Activated CD4-positive, CD25-positive, alpha-beta regulatory T cell (primary cell): ENCODE data around the gene SLC39A12.
"Not testable (repeated sequence)": the region's sequence is repeated elsewhere in the genome, so short reads cannot be mapped to it uniquely, and the experiment has no call there.

ENCODE experiments used
- DNase-seq, 4 experiments: peaks; one replicate each; lab custom pipeline; 2025; lab: John Stamatoyannopoulos, UW

Gene SLC39A12

GRCh38 chr10:17951868-17952371 is at the start of gene SLC39A12:
Gene SLC39A12 (plus strand): TSS chr10:17951918. CDS start chr10:17953277, 1,359 bp downstream.
- DNase-seq = no peak

GRCh38 chr10:17904564-17904963 is 47.2 kb upstream of the SLC39A12 start:
- DNase-seq = no peak

- DNase-seq = no peak
Measured at GRCh38 chr10:17905491-17905890, 46.2 kb upstream of the SLC39A12 start.

GRCh38 chr10:17906002-17906401 is 45.7 kb upstream of the SLC39A12 start:
- no peak for DNase-seq

GRCh38 chr10:17907641-17908040 is 44.1 kb upstream of the SLC39A12 start:
- DNase-seq = no peak

- DNase-seq = no peak
Measured at GRCh38 chr10:17910125-17910789, 41.5 kb upstream of the SLC39A12 start.

- DNase-seq = no peak
Measured at GRCh38 chr10:17912754-17913153, 39.0 kb upstream of the SLC39A12 start.

- DNase-seq = no peak
Measured at GRCh38 chr10:17913604-17914003, 38.1 kb upstream of the SLC39A12 start.

GRCh38 chr10:17914169-17915045 is 37.3 kb upstream of the SLC39A12 start:
- DNase-seq = no peak

- no peak for DNase-seq
Measured at GRCh38 chr10:17915181-17915580, 36.5 kb upstream of the SLC39A12 start.

- DNase-seq = no peak
Measured at GRCh38 chr10:17918187-17918903, 33.4 kb upstream of the SLC39A12 start.

- DNase-seq = no peak
Measured at GRCh38 chr10:17921378-17921777, 30.3 kb upstream of the SLC39A12 start.

GRCh38 chr10:17923728-17924127 is 28.0 kb upstream of the SLC39A12 start:
- no peak for DNase-seq

- no peak for DNase-seq
Measured at GRCh38 chr10:17943033-17943745, 8.5 kb upstream of the SLC39A12 start.

- DNase-seq = not testable (repeated sequence)
Measured at GRCh38 chr10:17950269-17950668, 1.4 kb upstream of the SLC39A12 start.

- DNase-seq = no peak
Measured at GRCh38 chr10:17950726-17951125, 992 bp upstream of the SLC39A12 start.

GRCh38 chr10:17954372-17954771 is 2.7 kb downstream of the SLC39A12 start:
- DNase-seq = not testable (repeated sequence)

- DNase-seq = no peak
Measured at GRCh38 chr10:17954861-17955260, 3.1 kb downstream of the SLC39A12 start.

GRCh38 chr10:17958049-17958448 is 6.3 kb downstream of the SLC39A12 start:
- no peak for DNase-seq

GRCh38 chr10:17959870-17960269 is 8.2 kb downstream of the SLC39A12 start:
- no peak for DNase-seq

GRCh38 chr10:17961551-17962422 is 10.1 kb downstream of the SLC39A12 start:
- DNase-seq = no peak
